SK-N-MC (cell line): ENCODE data around the gene GAK.

Experiments
- EZH2 ChIP-seq: fragments of 200-600 bp; sonication (generic); IDR thresholded peaks from one replicate; pipeline ENCODE4 v1.6.1; 2017; ENCODE audit warnings: antibody characterized with exemption
- POLR2AphosphoS5 ChIP-seq: IDR thresholded peaks from 2 replicates; pipeline ENCODE4 v1.6.1; 2012; ENCODE audit warnings: mild to moderate bottlenecking, low read depth, low read length, borderline replicate concordance

GRCh38 chr4:845836-846251, 86.3 kb downstream of the GAK start:
- TF ChIP-seq POLR2AphosphoS5 (no peak), EZH2 (no peak)
